Activated naive CD4-positive, alpha-beta T cell treated with anti-CD3 and anti-CD28 coated beads for 36 hours (primary cell): ENCODE data around the gene FXYD6. TPM values are rescaled to one million over a fixed set of nuclear protein-coding genes. Genes with fewer than 3 reads are reported as not detected.
"Not testable (repeated sequence)": the region's sequence is repeated elsewhere in the genome, so short reads cannot be mapped to it uniquely, and the experiment has no call there.

Source experiments
- CTCF ChIA-PET: fragments of 350-600 bp; sonication (Branson Sonifier 250); formaldehyde crosslinking; loops from one replicate; lab custom pipeline; 2021; ENCODE audit warnings: antibody characterized with exemption; lab: Charles Lee
- DNase-seq: peaks from one replicate; pipeline ENCODE4 v3.0.0-alpha.2; 2020
- H3K27ac Mint-ChIP-seq: one replicate; pipeline ENCODE4 v1.8.0; 2021; ENCODE audit warnings: mild to moderate bottlenecking, mixed read lengths
- H3K27me3 Mint-ChIP-seq: one replicate; pipeline ENCODE4 v1.8.0; 2021; ENCODE audit warnings: low read depth, mixed read lengths
- H3K36me3 Mint-ChIP-seq: one replicate; pipeline ENCODE4 v1.8.0; 2021; ENCODE audit warnings: low read depth, mixed read lengths
- H3K4me1 Mint-ChIP-seq: one replicate; pipeline ENCODE4 v1.8.0; 2021; ENCODE audit warnings: low read depth, mixed read lengths
- H3K4me3 Mint-ChIP-seq: one replicate; pipeline ENCODE4 v1.8.0; 2021; ENCODE audit warnings: mild to moderate bottlenecking, moderate library complexity, mixed read lengths
- H3K9me3 Mint-ChIP-seq: one replicate; pipeline ENCODE4 v1.8.0; 2021; ENCODE audit warnings: mixed read lengths
- intact Hi-C: fragments of 100-400 bp; cut with micrococcal nuclease; formaldehyde crosslinking; loops from one replicate; pipeline ENCODE4 v1.15.1; 2023
- total RNA-seq, 2 experiments: library from RNA; stranded (reverse); gene quantifications; one replicate each; pipeline ENCODE4 v1.2.3, GENCODE V29; 2021

Gene FXYD6
- not detected for total RNA-seq

- peaks cover 29% of the 10 kb centered on the region for H3K4me1 Mint-ChIP-seq
- no peak for DNase-seq
- no peaks in the 10 kb centered on the region for H3K9me3 Mint-ChIP-seq
- peaks cover 50% of the 10 kb centered on the region for H3K27me3 Mint-ChIP-seq
- intact Hi-C loops: no loop called here
- CTCF ChIA-PET: interaction anchor here (1.7 kb wide), 1 partner anchor 69 kb away, joined by 6 read pairs; no protein-coding TSS in a partner anchor
- no peaks in the 10 kb centered on the region for H3K36me3 Mint-ChIP-seq
- peak within 1 kb of the TSS; percentile 72 for H3K4me3 Mint-ChIP-seq
- no peak within 1 kb of the TSS for H3K27ac Mint-ChIP-seq
Observed at GRCh38 chr11:117876341-117877119, at the start of gene FXYD6. Gene FXYD6, minus strand, starts transcription at chr11:117876658. Its CDS starts 33,882 bp downstream, at chr11:117842776.

- H3K4me1 Mint-ChIP-seq: peaks cover 27% of the 10 kb centered on the region
- DNase-seq, intact Hi-C loops, H3K4me3 Mint-ChIP-seq, H3K27ac Mint-ChIP-seq, H3K36me3 Mint-ChIP-seq, H3K27me3 Mint-ChIP-seq, H3K9me3 Mint-ChIP-seq: not testable (repeated sequence)
- CTCF ChIA-PET: interaction anchor here (1.0 to 1.2 kb wide), 2 partner anchors 20 to 500 kb away, joined by 3 to 5 read pairs; no protein-coding TSS in a partner anchor
Observed at GRCh38 chr11:117926166-117926565, 49.7 kb upstream of the FXYD6 start.

- no peak overlapping the region for H3K27ac Mint-ChIP-seq
- H3K4me3 Mint-ChIP-seq: no peak overlapping the region
- intact Hi-C loops: no loop called here
- H3K36me3 Mint-ChIP-seq: no peaks in the 10 kb centered on the region
- DNase-seq: no peak
- no peaks in the 10 kb centered on the region for H3K9me3 Mint-ChIP-seq
- H3K27me3 Mint-ChIP-seq: no peaks in the 10 kb centered on the region
- CTCF ChIA-PET: no interaction called here
- H3K4me1 Mint-ChIP-seq: peaks cover 19% of the 10 kb centered on the region
Observed at GRCh38 chr11:117925198-117925925, 48.9 kb upstream of the FXYD6 start.

- H3K9me3 Mint-ChIP-seq: no peaks in the 10 kb centered on the region
- no peaks in the 10 kb centered on the region for H3K36me3 Mint-ChIP-seq
- no peak for DNase-seq
- H3K27me3 Mint-ChIP-seq: no peaks in the 10 kb centered on the region
- no peak overlapping the region for H3K4me3 Mint-ChIP-seq
- peaks cover 15% of the 10 kb centered on the region for H3K4me1 Mint-ChIP-seq
- CTCF ChIA-PET: interaction anchor here (1.5 kb wide), 1 partner anchor 22 kb away, joined by 5 read pairs; no protein-coding TSS in a partner anchor
- intact Hi-C loops: no loop called here
- H3K27ac Mint-ChIP-seq: no peak overlapping the region
Observed at GRCh38 chr11:117924631-117925170, 48.2 kb upstream of the FXYD6 start.

- Mint-ChIP-seq H3K36me3 (no peaks in the 10 kb centered on the region), H3K4me3 (no peak overlapping the region), H3K9me3 (no peaks in the 10 kb centered on the region), H3K4me1 (peaks cover 13% of the 10 kb centered on the region), H3K27ac (no peak overlapping the region), H3K27me3 (no peaks in the 10 kb centered on the region)
- CTCF ChIA-PET: interaction anchor here (0.8 to 1.5 kb wide), 3 partner anchors 23 to 129 kb away, joined by 3 to 5 read pairs (median 5); no protein-coding TSS in a partner anchor
- no peak for DNase-seq
- intact Hi-C loops: no loop called here
Observed at GRCh38 chr11:117923773-117924172, 47.3 kb upstream of the FXYD6 start.

- no peaks in the 10 kb centered on the region for H3K27me3 Mint-ChIP-seq
- no peaks in the 10 kb centered on the region for H3K9me3 Mint-ChIP-seq
- H3K4me1 Mint-ChIP-seq: peaks cover 9% of the 10 kb centered on the region
- DNase-seq: no peak
- H3K36me3 Mint-ChIP-seq: no peaks in the 10 kb centered on the region
- H3K27ac Mint-ChIP-seq: no peak overlapping the region
- no peak overlapping the region for H3K4me3 Mint-ChIP-seq
- intact Hi-C loops: no loop called here
- CTCF ChIA-PET: interaction anchor here (0.8 to 1.5 kb wide), 3 partner anchors 24 to 130 kb away, joined by 3 to 5 read pairs (median 5); no protein-coding TSS in a partner anchor
Observed at GRCh38 chr11:117923275-117923674, 46.8 kb upstream of the FXYD6 start.

GRCh38 chr11:117921893-117922292 lies 45.4 kb upstream of the FXYD6 start:
- H3K4me3 Mint-ChIP-seq: no peak overlapping the region

GRCh38 chr11:117921456-117921855 lies 45.0 kb upstream of the FXYD6 start:
- no peaks in the 10 kb centered on the region for H3K36me3 Mint-ChIP-seq
- H3K4me3 Mint-ChIP-seq: no peak overlapping the region
- peaks cover 8% of the 10 kb centered on the region for H3K4me1 Mint-ChIP-seq
- no peaks in the 10 kb centered on the region for H3K9me3 Mint-ChIP-seq
- no peak for DNase-seq
- H3K27me3 Mint-ChIP-seq: no peaks in the 10 kb centered on the region
- CTCF ChIA-PET: interaction anchor here (0.9 kb wide), 1 partner anchor 25 kb away, joined by 5 read pairs; no protein-coding TSS in a partner anchor
- no peak overlapping the region for H3K27ac Mint-ChIP-seq
- intact Hi-C loops: no loop called here

More at GRCh38 chr11:117921893-117922292, 45.4 kb upstream of the FXYD6 start:
- Mint-ChIP-seq H3K27me3 (no peaks in the 10 kb centered on the region), H3K36me3 (no peaks in the 10 kb centered on the region), H3K4me1 (peaks cover 8% of the 10 kb centered on the region), H3K27ac (no peak overlapping the region), H3K9me3 (no peaks in the 10 kb centered on the region)
- CTCF ChIA-PET: interaction anchor here (1.0 kb wide), 1 partner anchor 25 kb away, joined by 3 read pairs; no protein-coding TSS in a partner anchor
- intact Hi-C loops: no loop called here
- DNase-seq: no peak

- Mint-ChIP-seq H3K4me3 (no peak overlapping the region), H3K27me3 (no peaks in the 10 kb centered on the region), H3K36me3 (no peaks in the 10 kb centered on the region), H3K27ac (no peak overlapping the region), H3K9me3 (no peaks in the 10 kb centered on the region), H3K4me1 (peaks cover 8% of the 10 kb centered on the region)
- DNase-seq: peak; percentile 45
- CTCF ChIA-PET: interaction anchor here (1.0 to 2.1 kb wide), 5 partner anchors 27 to 134 kb away, joined by 3 to 12 read pairs (median 4); no protein-coding TSS in a partner anchor
- intact Hi-C loops: no loop called here
Observed at GRCh38 chr11:117919781-117920221, 43.3 kb upstream of the FXYD6 start.

GRCh38 chr11:117919341-117919740 lies 42.9 kb upstream of the FXYD6 start:
- H3K27ac Mint-ChIP-seq: no peak overlapping the region
- CTCF ChIA-PET: interaction anchor here (1.0 to 2.1 kb wide), 5 partner anchors 28 to 134 kb away, joined by 3 to 12 read pairs (median 4); no protein-coding TSS in a partner anchor
- no peaks in the 10 kb centered on the region for H3K9me3 Mint-ChIP-seq
- intact Hi-C loops: no loop called here
- DNase-seq: no peak
- H3K36me3 Mint-ChIP-seq: no peaks in the 10 kb centered on the region
- H3K4me1 Mint-ChIP-seq: peaks cover 8% of the 10 kb centered on the region
- no peaks in the 10 kb centered on the region for H3K27me3 Mint-ChIP-seq
- H3K4me3 Mint-ChIP-seq: no peak overlapping the region

GRCh38 chr11:117918366-117919255 lies 42.2 kb upstream of the FXYD6 start:
- intact Hi-C loops: no loop called here
- H3K27ac Mint-ChIP-seq: no peak overlapping the region
- no peaks in the 10 kb centered on the region for H3K9me3 Mint-ChIP-seq
- no peaks in the 10 kb centered on the region for H3K36me3 Mint-ChIP-seq
- no peak for DNase-seq
- H3K27me3 Mint-ChIP-seq: no peaks in the 10 kb centered on the region
- H3K4me1 Mint-ChIP-seq: peaks cover 8% of the 10 kb centered on the region
- CTCF ChIA-PET: interaction anchor here (1.0 to 2.1 kb wide), 4 partner anchors 29 to 135 kb away, joined by 3 to 12 read pairs (median 5); no protein-coding TSS in a partner anchor
- H3K4me3 Mint-ChIP-seq: no peak overlapping the region
